GM18499 (cell line): ENCODE measurements around the gene MAD1L1.

Source experiments
- ATAC-seq: cut with Tn5 transposase; IDR thresholded peaks from one replicate; pipeline ENCODE4 v1.9.1; 2021; ENCODE audit warnings: moderate number of reproducible peaks; ENCODE audit not compliant: insufficient read depth, unreplicated experiment

Gene MAD1L1

GRCh38 chr7:2145835-2146580 is 86.7 kb downstream of the MAD1L1 start:
- no peak for ATAC-seq

GRCh38 chr7:2144926-2145325 is 87.8 kb downstream of the MAD1L1 start:
- no peak for ATAC-seq

DNA sequence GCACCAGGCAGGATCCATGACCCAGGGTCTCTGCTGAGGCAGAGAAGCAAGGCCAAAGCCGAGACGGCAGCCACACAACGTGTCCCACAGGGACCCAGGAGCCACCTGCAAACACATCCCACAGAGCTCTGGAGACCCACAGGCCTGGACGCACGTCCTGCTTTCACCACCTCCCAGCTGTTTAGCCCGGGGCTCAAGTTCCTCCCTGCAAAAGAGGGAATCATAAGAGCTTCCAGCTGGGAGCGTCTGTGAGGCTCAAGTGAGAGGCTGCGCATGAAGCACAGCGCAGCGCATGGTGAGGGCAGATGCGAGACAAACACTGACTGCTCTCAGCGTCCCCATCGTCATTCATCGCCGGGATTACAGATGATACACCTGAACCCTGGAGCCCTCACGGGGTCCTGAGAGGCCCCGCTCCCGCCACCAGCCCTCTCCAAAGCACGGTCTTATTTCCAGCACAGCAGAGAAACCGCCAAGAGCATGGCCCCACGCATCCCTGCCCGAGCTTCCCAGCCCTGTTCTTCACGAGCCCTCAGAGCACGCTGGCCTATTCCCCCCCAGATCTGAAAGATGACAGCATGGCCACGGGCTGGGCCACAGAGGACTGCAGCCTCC is 88.7 kb downstream of the MAD1L1 start:
- ATAC-seq = no peak

DNA sequence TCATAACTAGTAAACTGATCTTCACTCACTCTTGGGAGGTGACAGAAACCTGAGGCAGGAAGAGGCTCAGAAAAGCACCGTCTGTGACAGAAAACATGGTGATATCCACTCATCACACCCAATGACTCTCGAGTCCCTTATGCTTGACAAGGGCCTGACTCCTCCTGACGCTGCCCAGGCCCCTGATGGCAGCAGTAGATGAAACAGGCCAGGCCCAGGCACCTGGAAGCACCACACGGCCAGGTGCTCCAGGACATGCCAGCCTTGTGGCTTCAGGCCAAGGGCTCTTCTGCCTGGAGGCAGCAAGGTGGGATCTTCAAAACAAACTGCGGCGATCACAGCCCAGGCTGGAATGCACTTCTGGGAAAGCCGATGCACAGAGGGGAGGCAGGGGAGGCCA is 89.3 kb downstream of the MAD1L1 start:
- no peak for ATAC-seq

DNA sequence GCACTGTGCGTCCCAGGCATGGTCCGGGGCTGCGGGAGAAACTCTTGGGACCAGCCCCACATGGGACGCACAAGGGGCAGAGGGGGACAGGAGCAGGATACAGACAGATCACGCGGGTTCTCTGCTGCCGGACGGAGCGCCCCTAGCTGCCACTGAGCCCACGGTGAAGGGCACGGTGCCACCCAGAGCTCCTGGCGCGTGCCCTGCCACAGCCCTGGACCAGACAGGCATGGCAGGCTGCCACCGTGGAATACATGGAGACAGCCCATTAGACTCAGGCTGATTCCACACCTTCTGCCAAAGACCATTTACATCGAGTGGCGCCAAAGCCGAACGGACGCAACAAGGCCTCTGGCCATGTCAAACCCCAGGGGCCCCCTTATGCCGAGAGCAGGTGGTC is 90.4 kb downstream of the MAD1L1 start:
- ATAC-seq = no peak

DNA sequence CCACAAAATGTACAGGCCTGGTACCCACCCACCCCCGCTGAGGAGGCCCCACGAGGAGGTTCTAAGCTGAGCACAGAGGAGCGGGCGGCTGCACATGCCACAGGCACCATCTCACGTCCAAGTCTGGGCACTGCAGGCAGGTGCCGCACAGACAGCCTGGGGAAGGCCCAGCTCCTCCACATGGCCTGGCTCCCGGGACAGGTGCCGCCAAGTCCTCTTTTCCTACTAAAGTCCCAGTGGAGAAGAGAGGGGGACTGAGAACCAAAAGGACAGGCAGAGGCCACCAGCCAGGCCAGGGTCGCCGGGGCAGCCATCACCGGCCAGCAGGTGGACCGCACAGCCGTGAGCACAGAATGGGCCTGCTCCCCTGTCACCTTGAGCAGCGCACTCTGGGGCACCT is 91.1 kb downstream of the MAD1L1 start:
- no peak for ATAC-seq

DNA sequence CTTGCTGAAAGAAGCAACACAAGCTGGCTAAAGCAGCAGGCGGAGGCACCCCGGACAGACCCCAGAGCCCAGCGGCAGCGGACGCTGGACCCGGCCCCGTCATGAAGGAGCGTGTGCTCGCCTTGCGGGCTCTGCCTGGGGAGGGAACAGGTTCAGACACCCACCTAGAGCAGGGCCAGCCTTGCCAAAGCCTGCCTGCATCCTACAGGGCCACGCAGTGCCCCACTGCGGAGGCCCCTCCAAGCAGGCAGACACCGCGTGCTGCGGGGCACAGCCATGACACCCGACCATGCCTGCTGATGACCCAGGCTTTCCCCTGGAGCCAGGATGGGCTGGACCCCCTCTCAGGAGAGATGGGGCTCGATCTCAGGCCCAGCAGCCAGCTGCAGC is 91.7 kb downstream of the MAD1L1 start:
- ATAC-seq = no peak

DNA sequence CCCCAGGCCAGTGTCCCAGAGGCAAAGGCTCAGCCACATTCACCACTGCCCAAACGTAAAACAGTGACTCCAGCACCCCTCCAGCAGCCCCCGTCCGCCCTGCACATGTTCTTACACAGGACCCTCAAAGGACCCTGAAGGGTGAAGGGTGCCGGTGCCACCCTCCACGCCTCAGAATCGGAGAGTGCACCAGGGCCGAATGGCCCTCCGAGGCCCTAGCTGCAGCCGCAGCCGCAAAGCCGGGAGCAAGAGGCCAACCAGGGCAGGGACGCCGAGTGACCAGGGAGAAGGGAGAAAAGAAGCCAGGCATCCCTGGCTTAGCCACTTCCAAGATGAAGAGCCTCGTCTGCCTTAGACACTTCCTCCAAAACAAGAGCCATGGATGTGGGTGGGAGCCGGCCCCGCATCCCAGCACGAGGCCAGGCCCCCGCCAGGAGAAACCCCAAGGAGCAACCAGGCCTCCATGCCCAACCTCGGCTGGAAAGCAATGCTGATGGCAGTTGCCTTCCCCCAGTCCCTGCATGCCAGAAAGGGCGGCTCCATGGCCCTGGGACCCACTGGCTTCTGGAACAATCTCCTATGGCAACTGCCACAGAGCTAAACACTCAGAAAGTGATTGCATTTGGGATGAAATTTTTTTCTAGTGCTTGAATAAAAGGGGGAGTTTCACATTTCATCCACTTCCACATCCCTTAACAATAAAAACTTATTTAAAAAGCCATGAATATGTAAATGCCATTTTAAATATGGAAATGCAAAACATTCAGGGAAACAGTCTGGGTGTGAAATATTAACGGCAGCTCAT is 92.3 kb downstream of the MAD1L1 start:
- ATAC-seq = no peak

DNA sequence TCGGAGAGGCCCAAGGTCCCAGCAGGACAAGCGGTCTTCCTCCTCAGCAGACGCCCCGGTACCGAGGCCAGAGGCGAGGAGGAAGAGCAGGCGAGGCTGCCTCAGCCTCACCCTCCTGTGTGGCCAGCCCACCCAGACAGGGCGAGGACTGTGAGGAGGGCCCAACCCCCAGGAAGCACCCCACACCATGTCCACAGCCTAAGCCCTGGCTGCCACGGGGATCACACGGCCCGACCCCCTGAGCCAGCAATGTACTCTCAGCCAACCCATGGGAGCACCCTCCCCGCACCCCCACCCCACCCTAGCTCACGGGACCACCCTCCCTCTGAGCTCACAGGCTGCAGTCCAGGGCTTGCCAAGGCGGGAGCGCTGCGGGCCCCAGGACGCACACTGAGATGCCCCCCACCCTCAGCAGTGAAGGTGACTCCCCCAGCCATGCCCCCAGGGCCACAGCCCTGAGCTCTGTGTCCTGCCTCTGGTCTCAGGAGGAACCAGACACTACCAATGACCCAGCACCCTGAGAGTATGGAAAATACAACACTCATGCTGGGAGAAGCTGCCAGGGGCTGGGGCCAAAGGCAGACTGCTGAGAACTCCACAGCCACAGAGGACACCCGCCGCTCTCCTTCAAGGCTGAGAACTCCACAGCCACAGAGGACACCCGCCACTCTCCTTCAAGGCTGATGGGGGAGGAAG is 93.6 kb downstream of the MAD1L1 start:
- no peak for ATAC-seq

DNA sequence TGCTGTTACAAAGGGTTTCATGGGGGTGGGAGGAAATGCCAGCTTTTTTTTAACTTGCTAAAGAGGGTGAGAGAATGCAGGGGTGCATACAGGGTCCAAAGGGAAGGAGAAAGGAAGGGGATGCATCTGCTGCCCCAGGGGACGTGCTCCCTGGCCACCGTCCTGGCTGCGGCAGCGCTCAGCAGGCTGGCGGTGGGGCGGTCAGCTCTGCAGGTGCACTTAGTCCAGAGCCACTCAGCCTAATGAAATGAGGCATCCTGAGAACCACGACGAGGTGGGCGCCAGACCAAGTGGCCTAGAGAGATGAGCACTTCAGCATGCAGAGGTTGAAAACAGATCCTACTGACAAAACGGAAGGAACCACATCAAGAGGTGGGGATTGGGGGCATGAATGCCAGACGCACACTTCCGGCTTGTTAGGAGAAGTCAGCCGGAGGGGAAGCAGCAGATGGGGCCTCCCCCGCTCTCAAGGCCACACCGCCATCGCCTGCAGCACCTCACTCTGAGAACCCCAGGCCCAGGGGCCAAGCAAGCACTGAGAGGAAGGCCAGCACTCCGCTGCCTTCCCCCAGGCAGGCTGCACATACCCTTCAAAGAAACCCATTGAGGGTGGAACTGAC is 94.5 kb downstream of the MAD1L1 start:
- no peak for ATAC-seq

DNA sequence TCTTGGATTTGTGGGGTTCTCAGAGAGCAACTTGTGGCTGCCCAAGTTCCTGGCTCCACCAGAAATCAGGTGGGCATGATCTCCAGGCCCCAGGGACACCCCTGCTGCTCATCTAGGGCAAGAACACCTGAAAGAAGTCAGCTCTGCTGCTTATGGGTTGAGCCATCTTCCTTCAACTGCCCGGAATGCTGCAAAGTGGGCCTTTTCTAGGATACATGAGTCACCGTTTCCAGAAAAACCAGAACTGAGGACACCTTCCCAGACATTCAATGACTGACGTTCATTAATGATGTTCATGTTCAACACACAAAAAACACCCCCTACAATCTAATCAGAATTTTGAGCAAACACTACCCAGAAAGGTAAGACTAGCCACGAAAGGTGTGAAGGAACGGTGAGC is 98.0 kb downstream of the MAD1L1 start:
- no peak for ATAC-seq

DNA sequence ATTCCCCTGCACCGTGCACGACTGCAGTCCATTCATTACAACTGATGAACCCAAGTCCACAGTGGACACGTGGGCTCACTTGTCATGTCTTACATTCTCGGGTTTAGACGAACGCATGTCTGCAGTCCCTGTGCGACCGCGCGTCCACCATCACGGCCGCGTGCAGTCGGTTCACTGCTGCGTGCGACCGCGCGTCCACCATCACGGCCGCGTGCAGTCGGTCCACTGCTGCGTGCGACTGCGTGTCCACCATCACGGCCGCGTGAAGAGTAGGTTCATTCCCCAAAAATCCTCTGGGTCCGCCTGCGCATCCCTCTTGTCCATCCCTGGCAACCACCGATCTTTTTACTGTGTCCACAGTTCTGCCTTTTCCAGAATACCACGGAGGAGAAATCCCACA is 100.5 kb downstream of the MAD1L1 start:
- no peak for ATAC-seq

- no peak for ATAC-seq
Measured at GRCh38 chr7:2131800-2132199, 100.9 kb downstream of the MAD1L1 start.

- ATAC-seq = no peak
Measured at GRCh38 chr7:2131341-2131740, 101.4 kb downstream of the MAD1L1 start.

- no peak for ATAC-seq
Measured at GRCh38 chr7:2130096-2130375, 102.7 kb downstream of the MAD1L1 start.

DNA sequence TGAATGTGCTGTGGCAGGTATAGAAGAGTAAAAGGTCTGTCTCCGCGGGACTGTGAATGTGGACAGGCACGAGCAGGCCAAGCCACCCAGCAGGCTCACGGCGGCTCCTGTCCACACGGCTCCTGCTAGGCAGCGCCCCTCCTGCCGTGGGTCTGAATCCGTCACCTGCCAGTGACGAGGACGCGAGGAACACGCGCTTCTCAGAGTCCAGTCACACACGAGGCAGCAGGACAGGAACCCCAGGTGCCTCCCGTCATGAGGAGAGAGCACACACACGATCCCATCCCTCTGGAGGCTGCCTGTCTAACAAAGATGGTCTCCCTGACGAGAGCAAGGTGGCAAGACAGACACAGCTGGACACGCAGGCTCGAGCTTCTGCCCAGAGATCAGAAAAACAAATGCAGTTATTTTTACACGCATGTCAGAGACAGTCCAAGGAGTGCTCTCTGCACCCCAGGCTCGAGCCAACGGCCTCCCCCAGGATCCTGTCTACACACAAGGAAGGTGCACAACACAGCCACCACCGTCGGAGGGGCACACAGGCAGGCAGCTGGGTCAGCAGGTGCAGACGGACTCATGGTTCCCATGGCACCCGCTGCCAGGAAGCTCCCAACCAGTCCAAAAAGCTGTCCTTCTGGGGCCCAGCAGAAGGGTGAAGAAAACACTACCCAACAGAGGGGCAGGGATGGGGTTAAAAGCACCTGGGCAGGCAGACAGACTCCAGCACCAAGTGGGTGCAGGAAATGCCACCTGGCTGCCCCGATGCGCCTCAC is 103.2 kb downstream of the MAD1L1 start:
- no peak for ATAC-seq

DNA sequence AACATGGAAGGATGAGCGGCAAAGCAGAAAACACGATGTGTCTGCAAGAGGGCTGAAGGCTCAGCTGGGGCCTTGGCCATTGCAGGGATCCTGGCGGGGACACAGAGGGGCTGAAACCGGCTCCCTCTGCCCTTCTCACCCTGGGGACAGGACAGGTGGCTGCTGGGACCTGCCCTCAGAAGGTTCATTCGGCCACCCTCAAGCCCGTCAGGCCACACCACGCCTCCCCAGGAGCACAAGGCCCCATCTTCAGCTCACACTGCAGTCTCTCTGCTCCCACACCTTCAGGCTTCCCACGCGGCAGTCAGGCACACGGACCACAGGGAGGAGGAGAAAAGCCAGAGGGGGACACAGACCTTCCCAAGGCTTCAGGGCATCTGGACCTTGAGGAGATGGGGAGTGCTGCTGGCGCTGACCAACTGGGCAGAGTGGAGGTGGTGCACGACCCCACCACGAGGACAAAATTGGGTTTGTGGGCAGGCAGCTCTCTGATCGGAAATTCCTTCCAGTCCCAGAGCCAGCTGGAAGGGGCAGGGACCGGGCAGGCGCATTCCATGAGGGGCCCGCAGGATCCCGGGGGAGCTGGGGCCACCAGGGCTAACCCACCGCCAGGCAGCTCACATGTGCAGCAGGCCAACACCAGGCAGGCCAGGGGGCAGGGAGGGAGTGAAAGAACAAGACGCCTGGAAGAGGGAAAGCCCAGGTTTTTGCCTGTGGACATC is 104.0 kb downstream of the MAD1L1 start:
- ATAC-seq = no peak

- ATAC-seq = no peak
Measured at GRCh38 chr7:2126621-2127020, 106.1 kb downstream of the MAD1L1 start.

- no peak for ATAC-seq
Measured at GRCh38 chr7:2125931-2126330, 106.8 kb downstream of the MAD1L1 start.
